BLaER1 treated with 17β-estradiol and CSF1 and Interleukin-3, amounts not matched to agents 10 nM and 100 nM (cell line): ENCODE results near the gene RAET1G.

ENCODE experiments used
- H3K27ac ChIP-seq, 11 experiments: shearing (Covaris generic); formaldehyde crosslinking; 2 replicates each; pipeline ENCODE4 v1.8.1; 2022
- H3K27me3 ChIP-seq, 11 experiments: shearing (Covaris generic); formaldehyde crosslinking; 2 replicates each; pipeline ENCODE4 v1.8.1; 2022
- H3K36me3 ChIP-seq, 11 experiments: shearing (Covaris generic); formaldehyde crosslinking; 2 replicates each; pipeline ENCODE4 v1.8.1; 2022
- H3K4me1 ChIP-seq, 10 experiments: shearing (Covaris generic); formaldehyde crosslinking; 2 replicates each; pipeline ENCODE4 v1.8.1; 2022
- H3K4me2 ChIP-seq, 11 experiments: shearing (Covaris generic); formaldehyde crosslinking; 2 replicates each; pipeline ENCODE4 v1.8.1; 2022
- H3K4me3 ChIP-seq, 10 experiments: shearing (Covaris generic); formaldehyde crosslinking; 2 replicates each; pipeline ENCODE4 v1.8.1; 2022
- H3K9ac ChIP-seq, 11 experiments: shearing (Covaris generic); formaldehyde crosslinking; 2 replicates each; pipeline ENCODE4 v1.8.1; 2022
- H3K9me3 ChIP-seq, 11 experiments: shearing (Covaris generic); formaldehyde crosslinking; replicated peaks in 1 of 11; 2 replicates each; pipeline ENCODE4 v1.8.1; 2022
- H4K20me1 ChIP-seq, 11 experiments: shearing (Covaris generic); formaldehyde crosslinking; 2 replicates each; pipeline ENCODE4 v1.8.1; 2022
- Cebpa-rat ChIP-seq, 11 experiments: shearing (Covaris generic); IDR thresholded peaks; 2 replicates each; pipeline ENCODE4 v1.8.1; 2022

Gene RAET1G

GRCh38 chr6:149871182-149871581, 51.7 kb downstream of the RAET1G start:
- H3K9ac ChIP-seq = no peak overlapping the region
- no peak for TF ChIP-seq Cebpa-rat (IDR thresholded peaks at IDR 0.05)
- peaks cover 11 to 23% (median 17%) of the 10 kb centered on the region in 11 experiments for H3K9me3 ChIP-seq
- H4K20me1 ChIP-seq = no peaks in the 10 kb centered on the region
- peaks cover 0 to 9% (median 0%) of the 10 kb centered on the region in 10 experiments; a peak in 1 of 20 replicates for H3K4me1 ChIP-seq
- H3K4me3 ChIP-seq = no peak overlapping the region
- H3K36me3 ChIP-seq = no peaks in the 10 kb centered on the region
- no peak overlapping the region for H3K4me2 ChIP-seq
- H3K27me3 ChIP-seq = no peaks in the 10 kb centered on the region
- H3K27ac ChIP-seq = no peak overlapping the region

- no peaks in the 10 kb centered on the region for H3K36me3 ChIP-seq
- no peaks in the 10 kb centered on the region for H3K27me3 ChIP-seq
- no peak for TF ChIP-seq Cebpa-rat (IDR thresholded peaks at IDR 0.05)
- H3K4me3 ChIP-seq = no peak overlapping the region
- no peak overlapping the region for H3K9ac ChIP-seq
- no peak overlapping the region for H3K27ac ChIP-seq
- H3K4me2 ChIP-seq = no peak overlapping the region
- H3K4me1 ChIP-seq = peaks cover 0 to 14% (median 2%) of the 10 kb centered on the region in 10 experiments; a peak in 6 of 20 replicates
- H3K9me3 ChIP-seq = peaks cover 11 to 23% (median 17%) of the 10 kb centered on the region in 11 experiments
- H4K20me1 ChIP-seq = no peaks in the 10 kb centered on the region
These were observed 53.5 kb downstream of the RAET1G start for GRCh38 chr6:149869275-149869892.

GRCh38 chr6:149867876-149868640, 54.9 kb downstream of the RAET1G start:
- H3K36me3 ChIP-seq = no peaks in the 10 kb centered on the region
- TF ChIP-seq Cebpa-rat (IDR thresholded peaks at IDR 0.05) = no peak
- no peak overlapping the region for H3K9ac ChIP-seq
- peaks cover 0 to 15% (median 3%) of the 10 kb centered on the region in 10 experiments; a peak in 8 of 20 replicates for H3K4me1 ChIP-seq
- H3K27ac ChIP-seq = no peak overlapping the region
- no peak overlapping the region for H3K4me2 ChIP-seq
- H4K20me1 ChIP-seq = no peaks in the 10 kb centered on the region; a peak in 1 of 22 replicates
- H3K4me3 ChIP-seq = no peak overlapping the region
- peaks cover 11 to 18% (median 17%) of the 10 kb centered on the region in 11 experiments for H3K9me3 ChIP-seq
- no peaks in the 10 kb centered on the region for H3K27me3 ChIP-seq
